UCSD-AML1 (cell line): ENCODE data around the gene GJB3.
"Not testable (repeated sequence)": the region's sequence is repeated elsewhere in the genome, so short reads cannot be mapped to it uniquely, and the experiment has no call there.

Experiments
- DNase-seq: peaks from one replicate; lab custom pipeline; 2025; ENCODE audit not compliant: unreplicated experiment; lab: John Stamatoyannopoulos, UW

GJB3 gene

DNA sequence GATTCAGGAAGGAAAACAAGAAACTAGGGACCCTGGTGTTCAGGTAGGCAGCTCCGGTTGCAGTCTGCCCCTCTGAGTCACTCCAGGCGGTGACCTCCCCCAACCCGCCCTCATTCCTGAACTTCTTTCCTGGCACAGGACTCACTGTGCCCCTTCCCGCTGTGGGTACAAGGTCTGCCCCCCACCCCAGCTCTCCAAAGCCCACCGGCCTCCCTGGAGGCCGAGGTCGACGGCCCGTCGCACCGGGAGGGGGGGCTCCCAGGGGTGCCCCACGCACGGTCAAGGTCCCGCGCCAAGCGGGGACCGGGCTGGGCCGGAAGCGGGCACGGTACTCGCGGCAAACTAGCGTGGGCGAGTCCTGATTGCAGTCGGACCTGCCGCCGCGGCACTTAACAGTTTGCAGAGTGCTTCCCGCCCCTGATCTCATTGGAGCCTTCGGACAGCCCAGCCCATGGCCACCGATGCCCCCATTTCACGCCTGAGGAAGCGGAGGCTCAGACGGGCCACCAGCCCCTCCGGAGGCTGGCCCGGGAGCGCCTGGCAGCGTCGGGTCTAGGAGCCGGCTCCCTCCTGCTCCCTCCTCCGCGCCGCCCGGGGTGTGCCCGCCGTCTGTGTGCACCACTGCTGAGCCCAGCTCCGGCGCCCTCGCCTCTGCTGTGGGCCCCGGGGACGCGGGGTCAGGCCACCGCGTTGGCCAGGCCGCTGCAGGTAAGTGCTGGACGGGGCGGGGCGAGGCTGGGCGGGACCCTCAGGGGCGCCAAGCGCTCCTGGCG, at the start of gene GJB3:
Gene GJB3 (plus strand): TSS at position 144 of the 773 bp plus-strand sequence. CDS start 3,549 bp downstream, outside the sequence.
- no peak for DNase-seq

DNA sequence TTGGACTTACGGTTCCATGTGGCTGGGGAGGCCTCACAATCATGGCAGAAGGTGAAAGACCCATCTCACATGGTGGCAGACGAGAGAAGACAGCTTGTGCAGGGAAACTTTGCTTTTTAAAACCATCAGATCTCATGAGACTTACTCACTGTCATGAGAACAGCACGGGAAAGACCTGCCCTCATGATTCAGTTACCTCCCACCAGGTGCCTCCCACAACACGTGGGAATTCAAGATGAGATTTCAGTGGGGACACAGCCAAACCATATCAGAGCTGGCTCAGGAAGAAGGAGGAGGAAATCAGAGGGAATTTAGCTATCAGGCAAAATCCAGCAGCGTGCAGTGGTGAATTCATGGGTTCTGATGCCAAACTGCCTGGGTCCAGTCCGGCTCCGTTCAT, 48.2 kb upstream of the GJB3 start:
- DNase-seq: not testable (repeated sequence)

DNA sequence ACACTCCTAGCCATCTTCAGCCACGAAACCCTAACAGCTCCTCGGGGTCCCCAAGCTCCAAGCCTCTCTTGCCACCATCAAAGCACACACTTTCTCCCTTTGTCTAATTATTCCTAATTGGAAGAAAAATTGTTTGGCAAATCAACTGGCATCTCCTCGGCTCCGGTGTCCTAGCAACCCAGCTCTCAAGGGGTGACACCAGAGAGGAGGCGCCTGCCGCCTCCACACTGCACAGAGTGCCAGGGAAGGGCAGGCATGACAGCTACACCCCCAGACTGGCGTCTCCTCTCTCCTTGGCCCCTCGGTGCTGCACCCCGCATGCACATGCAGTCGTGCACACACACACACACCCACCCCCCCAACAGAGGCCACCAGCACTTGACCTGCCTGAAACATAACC, 44.3 kb upstream of the GJB3 start:
- DNase-seq: no peak

DNA sequence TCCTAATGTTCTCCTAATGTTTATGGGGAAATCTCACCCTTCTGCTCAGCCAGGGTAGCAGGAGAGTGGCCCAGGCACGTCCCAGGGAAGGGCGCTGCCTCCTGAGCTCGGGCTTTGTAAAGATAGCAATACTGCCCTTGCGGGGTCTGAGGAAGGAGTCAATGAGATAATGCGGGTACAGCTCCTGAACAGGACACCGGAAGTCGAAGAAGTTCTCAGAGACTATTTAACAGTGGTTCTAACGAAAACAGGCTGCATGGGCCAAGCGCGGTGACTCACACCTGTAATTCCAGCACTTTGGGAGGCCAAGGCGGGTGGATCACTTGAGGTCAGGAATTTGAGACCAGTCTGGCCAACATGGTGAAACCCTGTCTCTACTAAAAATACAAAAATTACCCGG, 43.8 kb upstream of the GJB3 start:
- not testable (repeated sequence) for DNase-seq

DNA sequence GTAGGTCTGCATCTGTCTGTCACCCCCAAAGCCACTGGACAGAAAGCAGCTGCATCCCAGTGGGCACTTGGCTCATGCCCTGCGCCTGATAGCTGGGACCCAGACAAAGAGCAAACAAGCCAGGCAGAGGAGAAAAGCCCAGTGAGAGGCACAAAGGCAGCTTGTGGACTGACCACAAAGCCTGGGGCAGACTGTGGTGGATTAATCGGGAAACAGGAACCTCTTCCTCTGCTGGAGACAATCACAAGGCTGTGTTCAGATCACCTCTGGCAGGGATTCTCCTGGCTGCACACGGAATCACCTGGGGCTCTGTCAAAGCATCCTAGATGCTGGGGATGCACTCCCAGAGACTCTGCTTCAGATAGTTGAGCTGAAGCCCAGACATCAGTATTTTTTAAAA, 41.4 kb upstream of the GJB3 start:
- DNase-seq: no peak

DNA sequence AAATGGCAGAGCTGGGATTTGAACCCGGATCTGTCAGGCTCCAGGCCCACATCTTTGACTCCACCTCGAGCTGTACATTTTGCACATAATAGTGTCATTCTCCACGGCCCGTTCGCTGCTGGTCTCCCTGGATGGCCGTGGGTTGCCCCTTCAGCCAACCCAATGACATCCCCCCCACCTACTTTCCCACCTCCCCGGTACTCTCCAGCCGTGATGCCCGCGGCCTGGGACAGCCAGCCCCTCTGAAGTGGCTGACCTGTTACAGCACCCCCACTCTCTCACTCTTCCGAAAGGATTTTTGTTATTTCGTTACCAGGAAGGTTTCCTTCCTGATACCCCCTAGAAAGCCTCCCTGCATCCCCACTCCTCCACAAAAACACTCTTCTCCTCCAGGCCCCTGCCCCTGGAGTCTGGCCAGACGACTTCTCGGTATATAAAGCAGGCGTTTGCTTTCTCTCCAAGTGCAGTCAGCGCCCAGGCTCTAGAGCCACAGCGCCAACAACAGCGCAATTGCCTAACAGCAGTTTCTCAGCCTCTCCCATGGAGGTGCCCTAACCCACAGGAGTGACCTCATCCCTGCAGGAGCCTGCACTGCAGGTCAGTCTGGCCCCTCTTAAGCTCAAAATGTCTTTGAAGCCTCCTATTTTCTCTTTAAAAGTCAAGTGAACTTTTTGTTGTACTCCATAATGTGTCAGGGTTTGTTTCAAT, 40.7 kb upstream of the GJB3 start:
- no peak for DNase-seq

DNA sequence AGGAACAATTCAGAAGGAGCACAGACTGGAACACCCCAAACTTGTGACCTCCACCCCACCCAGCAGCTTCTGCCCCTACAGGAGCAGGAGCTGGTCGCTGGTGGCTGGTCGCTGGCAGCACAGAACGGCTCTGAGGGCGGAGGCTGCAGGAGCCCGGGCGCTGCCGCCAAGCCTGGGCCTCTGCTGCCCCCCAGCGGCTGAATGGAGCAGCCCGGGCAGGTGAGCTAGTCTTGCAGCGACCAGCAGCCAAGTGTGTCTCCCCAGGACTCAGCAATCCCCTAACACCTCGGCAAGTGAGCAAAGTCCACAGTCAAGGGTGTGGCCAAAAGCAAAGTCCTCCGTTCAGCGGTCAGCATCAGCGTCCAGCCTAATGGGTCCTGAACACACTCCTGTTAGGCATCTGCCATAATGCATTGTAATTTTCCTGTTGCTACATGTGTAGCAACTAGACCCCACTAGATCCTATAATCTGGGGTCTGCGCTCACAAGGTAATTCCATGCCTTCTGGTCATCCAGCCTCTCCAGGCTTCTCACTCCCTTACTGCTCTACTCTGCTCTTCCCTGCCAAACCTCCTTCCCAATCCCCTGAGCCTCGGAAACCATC, 38.2 kb upstream of the GJB3 start:
- DNase-seq: peak; percentile 79

DNA sequence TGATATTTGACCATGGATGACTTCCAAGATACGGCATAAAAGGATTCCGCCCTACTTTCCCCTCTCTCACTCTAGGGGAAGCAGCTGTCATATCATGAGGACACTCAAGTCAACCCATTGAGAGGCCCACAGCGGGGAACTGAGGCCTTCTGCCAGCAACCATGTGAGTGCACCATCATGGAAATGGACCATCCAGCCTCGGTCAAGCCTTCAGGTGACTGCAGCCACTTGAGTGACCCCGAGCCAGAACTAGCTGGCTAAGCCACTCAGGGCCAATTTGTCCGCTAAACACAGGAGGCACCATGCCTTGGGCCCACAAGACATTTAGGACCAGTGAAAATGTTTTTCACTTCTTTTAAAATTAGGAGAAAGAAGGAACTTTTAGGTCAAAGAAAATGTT, 37.2 kb upstream of the GJB3 start:
- DNase-seq: no peak

DNA sequence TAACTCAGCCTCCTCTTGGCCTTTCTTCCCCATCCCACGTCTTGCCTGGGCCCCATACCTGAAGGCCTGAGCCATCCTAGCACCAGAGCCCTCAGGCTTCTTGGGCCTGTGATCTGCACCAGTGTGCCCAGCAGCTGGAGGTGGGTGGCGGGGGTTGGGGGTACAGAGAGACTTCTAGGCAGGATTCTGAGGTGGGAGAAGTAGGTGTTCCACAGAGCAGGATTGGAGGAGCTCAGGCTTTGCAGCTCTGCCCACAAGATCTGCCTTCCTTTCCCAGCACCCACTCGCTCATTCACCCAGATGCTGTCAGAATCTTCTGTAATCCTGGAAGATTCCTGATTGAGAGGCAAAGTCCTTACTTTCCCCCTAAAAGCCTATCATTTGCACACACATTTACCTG, 36.2 kb upstream of the GJB3 start:
- no peak for DNase-seq

DNA sequence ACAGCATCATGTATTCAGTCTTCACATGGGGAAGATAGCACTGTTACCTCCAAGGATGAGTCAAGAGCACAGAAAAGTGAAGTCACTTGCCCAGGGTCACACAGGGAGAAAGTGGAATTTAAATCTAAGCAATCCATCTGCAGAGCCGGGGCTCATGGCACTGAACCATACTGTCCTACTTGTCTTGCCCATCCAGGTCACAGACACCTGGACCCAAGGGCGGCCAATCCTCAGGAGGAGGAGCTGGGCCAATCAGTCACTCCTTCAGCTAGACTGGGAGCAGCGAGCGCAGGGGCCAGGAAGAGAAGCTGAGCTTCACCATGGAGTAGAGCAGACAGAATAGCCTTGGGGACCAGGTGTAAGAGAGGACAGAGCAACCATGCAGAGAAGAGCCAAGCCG, 35.3 kb upstream of the GJB3 start:
- DNase-seq: no peak

DNA sequence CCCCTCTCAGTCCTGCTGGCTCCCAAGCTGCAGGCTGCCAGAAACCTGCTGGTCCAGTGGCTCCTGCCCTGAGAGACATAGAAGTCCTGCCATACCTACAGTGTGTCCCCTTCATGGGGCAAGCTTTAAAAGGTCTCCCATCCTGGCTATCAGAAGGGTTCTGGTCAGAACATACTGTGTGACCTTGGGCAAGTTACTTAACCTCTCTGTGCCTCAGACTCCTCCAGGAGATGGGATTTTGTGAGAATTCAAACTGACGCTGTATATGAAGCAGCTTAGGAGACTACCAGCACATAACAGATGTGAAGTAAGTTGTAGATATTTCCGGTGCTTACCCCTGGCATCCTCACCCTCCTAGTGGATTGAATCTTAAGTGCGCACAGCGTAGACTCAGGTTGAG, 34.9 kb upstream of the GJB3 start:
- DNase-seq: no peak

DNA sequence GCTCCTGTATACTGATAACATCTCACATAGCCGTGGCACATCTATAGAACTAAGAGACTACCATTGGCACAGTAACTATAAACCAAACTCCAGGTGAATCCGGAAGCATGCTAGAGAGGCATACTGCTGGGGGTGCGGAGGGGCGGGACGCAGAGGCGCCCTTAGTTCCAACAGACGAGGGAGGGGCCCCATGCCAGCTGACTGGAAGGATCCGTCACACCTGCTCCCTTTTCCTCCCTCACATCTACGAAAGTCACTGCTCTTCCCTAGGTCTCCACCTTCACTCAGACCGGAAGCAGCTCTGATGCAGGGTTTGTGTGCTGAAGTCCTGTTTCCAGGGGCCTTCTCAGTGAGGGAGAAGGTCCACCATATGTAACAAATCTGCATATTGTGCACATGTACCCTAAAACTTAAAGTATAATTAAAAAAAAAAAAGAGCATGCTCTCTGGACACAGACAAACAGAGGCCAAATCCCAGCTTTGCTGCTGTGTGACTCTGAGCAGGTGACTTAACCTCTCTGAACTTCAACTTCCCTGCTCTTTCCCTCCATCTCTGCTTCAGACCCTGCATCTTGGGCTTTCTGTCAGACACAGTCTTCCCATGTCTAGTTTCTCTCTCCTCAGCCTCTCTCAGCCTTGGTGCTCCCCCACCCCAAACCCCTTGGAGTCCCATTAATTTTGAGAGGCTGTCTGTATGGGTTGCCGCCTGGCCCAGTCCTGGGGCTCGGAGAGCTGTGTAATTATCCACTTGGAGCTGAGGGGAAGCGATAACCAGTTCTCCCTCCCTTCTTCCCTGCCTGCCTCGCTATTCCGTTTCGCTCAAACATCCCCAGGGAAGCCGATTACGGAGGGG, 34.0 kb upstream of the GJB3 start:
- no peak for DNase-seq

DNA sequence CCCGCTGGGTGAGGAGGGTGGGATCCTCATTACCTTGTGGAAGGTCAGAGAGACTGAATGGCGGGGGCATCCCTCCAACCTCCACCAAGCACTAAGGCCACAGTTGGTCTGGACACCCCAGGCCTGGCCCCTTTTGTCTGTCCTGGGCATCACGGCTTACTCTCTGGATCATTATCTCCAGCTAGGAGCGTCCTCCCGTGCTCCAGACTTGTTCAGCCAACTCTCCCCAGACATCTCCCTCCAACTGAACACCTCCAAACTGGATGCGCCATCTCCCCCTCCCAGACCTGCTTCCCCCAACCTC, 33.4 kb upstream of the GJB3 start:
- no peak for DNase-seq

DNA sequence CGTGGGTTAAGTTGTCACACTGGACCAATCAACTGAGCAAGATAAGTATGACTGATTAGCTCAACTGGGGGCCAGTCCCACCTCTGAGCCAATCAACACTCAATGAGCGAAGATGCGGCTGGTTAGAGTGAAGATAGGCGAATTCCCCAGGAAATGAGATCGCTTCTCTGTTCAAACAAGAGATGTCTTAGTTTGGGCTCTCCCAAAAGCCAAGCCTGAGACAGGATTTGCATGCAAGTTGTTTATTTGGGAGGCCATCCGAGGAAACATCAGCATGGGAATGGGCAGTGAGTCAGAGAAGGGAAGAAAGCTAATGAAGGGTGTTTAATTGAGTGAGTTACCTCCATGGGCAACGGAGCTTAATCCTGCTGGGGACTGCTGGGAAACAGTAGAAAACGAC, 31.0 kb upstream of the GJB3 start:
- DNase-seq: no peak

DNA sequence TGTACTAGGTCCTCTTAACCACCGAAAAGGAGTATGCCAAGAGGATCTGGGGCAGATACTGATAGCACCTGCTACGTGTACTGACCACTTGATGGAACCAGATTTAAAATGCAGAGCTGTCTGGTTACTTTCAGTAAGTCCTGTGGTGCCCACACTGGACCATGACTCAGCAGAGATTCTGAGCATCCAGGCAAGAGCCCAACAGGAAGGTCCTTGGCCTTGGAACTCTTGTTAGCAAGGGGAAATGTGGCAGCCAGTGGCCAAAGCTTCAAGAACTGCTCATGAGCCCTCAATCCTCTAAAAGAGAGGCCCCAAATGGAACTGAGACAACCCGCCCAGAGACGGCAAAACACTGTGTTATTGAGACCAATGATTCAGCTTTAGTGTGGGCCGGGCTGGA, 30.4 kb upstream of the GJB3 start:
- no peak for DNase-seq

DNA sequence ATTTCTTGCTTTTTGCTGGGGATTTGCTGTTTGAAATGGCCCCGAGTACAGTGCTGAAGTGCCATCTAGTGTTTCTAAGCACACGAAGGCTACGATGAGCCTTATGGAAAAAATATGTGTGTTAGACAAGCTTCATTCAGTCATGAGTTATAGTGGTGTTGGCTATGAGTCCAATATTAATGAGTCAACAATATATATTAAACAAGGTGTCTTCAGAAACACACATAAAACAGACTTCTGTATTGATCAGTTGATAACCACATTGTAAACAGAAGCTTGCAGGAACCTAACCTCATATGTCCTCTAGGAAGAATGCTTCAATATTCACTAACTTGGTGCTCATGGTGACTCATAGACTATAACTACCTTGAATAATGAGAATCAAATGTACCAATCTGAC, 27.9 kb upstream of the GJB3 start:
- DNase-seq: no peak

DNA sequence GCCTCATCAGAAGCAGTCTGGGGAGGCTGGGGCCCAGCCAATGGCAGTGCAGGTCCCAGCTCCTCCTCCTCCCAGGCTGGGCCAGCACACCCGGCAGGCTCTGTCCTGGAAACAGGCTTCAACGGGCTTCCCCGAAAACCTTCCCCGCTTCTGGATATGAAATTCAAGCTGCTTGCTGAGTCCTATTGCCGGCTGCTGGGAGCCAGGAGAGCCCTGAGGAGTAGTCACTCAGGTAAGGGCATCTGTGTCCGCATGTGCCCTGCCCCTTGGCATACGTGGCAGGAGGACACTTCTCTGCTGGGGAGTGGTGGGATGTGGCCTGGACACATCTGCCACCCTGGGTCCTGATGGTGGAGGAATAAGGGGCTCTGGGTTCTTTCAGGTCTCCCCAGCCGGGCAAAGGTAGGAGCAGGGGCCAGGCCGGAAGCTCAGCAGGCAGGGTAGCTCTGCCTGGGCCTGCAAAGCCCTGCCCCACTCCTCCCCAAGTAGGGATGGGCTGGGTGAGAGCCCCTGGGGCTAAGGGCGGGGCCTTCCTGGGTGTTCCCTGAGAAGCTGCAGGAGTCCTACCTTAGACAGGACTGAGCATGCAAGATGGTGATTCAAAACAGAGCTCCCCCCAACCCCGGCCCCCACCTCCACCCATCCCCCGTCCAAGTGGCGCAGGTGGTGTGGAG, 25.9 kb upstream of the GJB3 start, which contains the start of gene GJB5:
Gene GJB5 (plus strand): TSS at position 84 of the 674 bp plus-strand sequence. CDS start 2,284 bp downstream, outside the sequence.
- DNase-seq: no peak

DNA sequence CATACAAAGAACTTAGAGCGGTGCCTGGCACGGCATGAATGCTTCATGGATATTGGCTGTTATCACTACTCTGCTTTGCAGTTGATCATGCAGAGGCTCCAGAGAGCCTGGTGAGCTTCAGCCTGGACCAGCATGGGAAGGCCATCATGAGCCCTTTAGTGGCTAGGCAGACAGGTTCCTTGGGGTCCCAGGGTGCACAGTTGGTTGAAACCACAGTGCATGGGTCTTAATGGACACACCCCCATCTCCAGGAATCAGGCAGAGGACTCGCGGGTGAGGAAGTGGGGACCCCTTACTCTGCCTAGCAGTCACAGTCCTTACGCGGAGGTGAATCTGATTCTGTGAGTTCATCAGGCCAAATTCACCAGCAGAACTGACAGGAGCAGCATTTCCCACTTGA, 25.1 kb upstream of the GJB3 start:
- no peak for DNase-seq

DNA sequence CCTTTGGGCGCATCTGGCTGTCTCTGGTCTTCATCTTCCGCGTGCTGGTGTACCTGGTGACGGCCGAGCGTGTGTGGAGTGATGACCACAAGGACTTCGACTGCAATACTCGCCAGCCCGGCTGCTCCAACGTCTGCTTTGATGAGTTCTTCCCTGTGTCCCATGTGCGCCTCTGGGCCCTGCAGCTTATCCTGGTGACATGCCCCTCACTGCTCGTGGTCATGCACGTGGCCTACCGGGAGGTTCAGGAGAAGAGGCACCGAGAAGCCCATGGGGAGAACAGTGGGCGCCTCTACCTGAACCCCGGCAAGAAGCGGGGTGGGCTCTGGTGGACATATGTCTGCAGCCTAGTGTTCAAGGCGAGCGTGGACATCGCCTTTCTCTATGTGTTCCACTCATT, 23.6 kb upstream of the GJB3 start:
- no peak for DNase-seq

DNA sequence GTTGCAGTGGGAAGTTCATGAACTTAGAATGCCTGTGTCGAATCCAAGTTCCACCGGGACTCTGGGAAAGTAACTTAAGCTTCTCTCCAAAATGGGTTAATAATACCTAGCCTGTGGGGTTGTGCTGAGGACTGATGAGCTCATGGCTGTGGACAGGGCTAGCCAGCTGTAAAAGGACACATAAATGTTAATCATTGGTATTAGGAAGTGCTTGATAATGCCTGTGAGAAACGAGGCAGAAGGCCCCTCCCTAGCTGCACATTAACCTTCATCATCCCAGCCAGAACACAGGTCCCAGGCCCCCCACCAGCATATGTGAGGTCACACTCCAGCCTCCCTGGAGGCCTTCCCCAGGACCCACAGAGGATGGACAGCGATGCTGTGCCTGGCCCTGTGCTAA, 22.3 kb upstream of the GJB3 start:
- DNase-seq: no peak
